SK-N-DZ (cell line): ENCODE measurements around the gene KIF3C.

Source experiments
- DNase-seq: peaks from one replicate; pipeline ENCODE4 v3.0.0-alpha.2; 2015; ENCODE audit warnings: low spot score
- small RNA-seq, 2 experiments: library from RNA; depleted of rRNA; stranded (forward); fragments of <200 nt; gene quantifications; one replicate each; pipeline ENCODE3, GENCODE V24; 2014

The KIF3C gene

DNA sequence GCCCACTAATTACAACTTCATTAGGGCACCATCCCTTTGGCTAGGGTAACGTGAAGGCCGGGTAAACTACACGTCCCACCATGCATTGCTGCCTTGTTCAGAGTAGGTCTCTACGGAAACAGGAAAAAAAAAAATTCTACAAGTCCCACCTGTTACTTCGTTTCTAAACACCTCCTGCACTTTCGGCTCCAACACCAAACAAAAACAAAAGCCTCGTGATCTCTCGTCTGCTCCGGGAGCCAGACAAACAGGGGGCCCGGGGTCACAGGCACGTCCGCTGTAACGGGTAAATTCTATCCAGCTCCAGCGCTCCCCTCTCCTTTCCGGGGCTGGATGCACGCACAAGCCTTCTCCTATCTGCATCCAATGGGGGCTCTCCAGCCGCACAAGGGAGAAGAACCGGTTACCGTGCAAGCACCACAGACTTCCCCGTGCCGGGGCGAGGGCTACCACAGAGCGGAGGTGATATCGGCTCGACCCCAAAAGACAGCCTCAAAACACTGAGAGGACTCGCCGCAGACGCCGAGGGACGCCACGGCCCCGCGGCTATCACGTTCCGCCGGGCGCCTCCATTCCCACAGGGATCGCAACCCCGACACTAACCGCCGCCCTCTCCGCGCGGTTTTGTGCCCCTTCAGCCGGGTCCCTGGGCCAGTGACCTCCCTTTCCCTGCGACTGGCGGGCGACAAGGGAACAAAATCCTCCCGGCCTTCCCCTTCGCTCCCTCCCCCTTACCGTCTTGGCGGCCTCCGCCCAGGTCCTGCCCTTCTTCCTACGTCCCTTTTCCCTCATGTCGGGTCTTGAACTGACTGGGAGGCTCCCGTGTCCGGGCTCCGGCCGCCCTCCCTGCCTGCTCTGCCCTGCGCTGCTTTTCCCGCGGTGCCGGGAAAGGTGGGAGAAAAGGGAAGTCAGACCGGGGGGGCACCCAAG is 104.6 kb downstream of the KIF3C start:
- peak; percentile 52 for DNase-seq

Small RNA genes within 50 kb of the gene (small RNA-seq; reads per million reads assigned to genes)
- gene NDUFB4P4: 0 reads per million in 2 experiments
- gene UQCRHP2: 0 reads per million in 2 experiments
